SH-SY5Y (cell line): Measurements from ENCODE around the gene TCL1A.

ENCODE experiments used
- GATA2 ChIP-seq: IDR thresholded peaks from 2 replicates; pipeline ENCODE4 v1.6.1; 2011; ENCODE audit warnings: mild to moderate bottlenecking, low read depth, low read length
- GATA3 ChIP-seq: IDR thresholded peaks from 2 replicates; pipeline ENCODE4 v1.6.1; 2011; ENCODE audit warnings: low read depth, mild to moderate bottlenecking, low read length, moderate library complexity

The TCL1A gene

GRCh38 chr14:95692109-95692508 is 21.8 kb downstream of the TCL1A start:
- no peak for TF ChIP-seq GATA3
- TF ChIP-seq GATA2, result no peak

- TF ChIP-seq GATA2 (no peak), GATA3 (no peak)
Measured at GRCh38 chr14:95691591-95691990, 22.3 kb downstream of the TCL1A start.

- no peak for TF ChIP-seq GATA3
- no peak for TF ChIP-seq GATA2
Measured at GRCh38 chr14:95690815-95691214, 23.1 kb downstream of the TCL1A start.

GRCh38 chr14:95689441-95689840 is 24.5 kb downstream of the TCL1A start:
- no peak for TF ChIP-seq GATA3
- no peak for TF ChIP-seq GATA2

- TF ChIP-seq GATA2, result no peak
- no peak for TF ChIP-seq GATA3
Measured at GRCh38 chr14:95686935-95687334, 27.0 kb downstream of the TCL1A start.

GRCh38 chr14:95685978-95686922 is 27.7 kb downstream of the TCL1A start, which contains the start of gene TCL1B:
Gene TCL1B (plus strand): TSS chr14:95686426. CDS start chr14:95686468, 42 bp downstream.
- TF ChIP-seq GATA3, result no peak
- no peak for TF ChIP-seq GATA2

GRCh38 chr14:95683793-95684192 is 30.1 kb downstream of the TCL1A start:
- TF ChIP-seq GATA2 (no peak), GATA3 (no peak)

- TF ChIP-seq GATA2, result no peak
- no peak for TF ChIP-seq GATA3
Measured at GRCh38 chr14:95681153-95681552, 32.8 kb downstream of the TCL1A start.

- no peak for TF ChIP-seq GATA3
- no peak for TF ChIP-seq GATA2
Measured at GRCh38 chr14:95679998-95680735, 33.8 kb downstream of the TCL1A start.

GRCh38 chr14:95679148-95679815 is 34.6 kb downstream of the TCL1A start:
- no peak for TF ChIP-seq GATA3
- no peak for TF ChIP-seq GATA2

GRCh38 chr14:95677179-95677835 is 36.6 kb downstream of the TCL1A start:
- no peak for TF ChIP-seq GATA3
- no peak for TF ChIP-seq GATA2

- TF ChIP-seq GATA3 (no peak), GATA2 (no peak)
Measured at GRCh38 chr14:95675486-95675885, 38.4 kb downstream of the TCL1A start.

GRCh38 chr14:95674613-95675012 is 39.3 kb downstream of the TCL1A start:
- TF ChIP-seq GATA2, result no peak
- no peak for TF ChIP-seq GATA3
